Common myeloid progenitor, CD34-positive (primary cell): ENCODE data around the gene STAB2.

Experiments used
- CTCF ChIA-PET: fragments of 350-600 bp; sonication (Branson Sonifier 250); formaldehyde crosslinking; loops from one replicate; lab custom pipeline; 2021; ENCODE audit warnings: antibody characterized with exemption; lab: Charles Lee
- POLR2A ChIA-PET: fragments of 350-600 bp; sonication (Branson Sonifier 250); formaldehyde crosslinking; loops from one replicate; lab custom pipeline; 2021; ENCODE audit warnings: antibody characterized with exemption; lab: Charles Lee
- DNase-seq, 3 donors: peaks; one replicate each; pipeline versions ENCODE4 v3.0.0 to v3.0.0-alpha.2; 2013
- H3K27ac ChIP-seq, 2 experiments: 1 replicate in 1 of 2; 2 replicates in 1 of 2; pipeline ENCODE4 v1.7.0; 2013; ENCODE audit warnings: inconsistent platforms in 2 of 2, low read length in 2 of 2, mild to moderate bottlenecking in 2 of 2, low read depth in 1 of 2, moderate library complexity in 1 of 2; ENCODE audit not compliant: severe bottlenecking in 2 of 2, insufficient read depth in 1 of 2, poor library complexity in 1 of 2
- H3K27me3 ChIP-seq, 5 experiments: replicated peaks in 2 of 5; 1 replicate in 3 of 5; 2 replicates in 2 of 5; pipeline versions ENCODE4 v1.6.1 to v1.7.0; 2013; ENCODE audit warnings: low read length in 4 of 5, mild to moderate bottlenecking in 2 of 5, moderate library complexity in 2 of 5, inconsistent platforms in 1 of 5; ENCODE audit not compliant: insufficient read depth in 5 of 5, control insufficient read depth in 4 of 5
- H3K36me3 ChIP-seq, 4 experiments: 1 replicate in 2 of 4; 2 replicates in 2 of 4; pipeline versions ENCODE4 v1.6.1 to v1.7.0; 2013; ENCODE audit warnings: low read length in 3 of 4, control low read depth in 1 of 4, mild to moderate bottlenecking in 1 of 4; ENCODE audit not compliant: control insufficient read depth in 4 of 4, insufficient read depth in 4 of 4
- H3K4me1 ChIP-seq, 4 experiments: 1 replicate in 3 of 4; 2 replicates in 1 of 4; pipeline versions ENCODE4 v1.6.1 to v1.7.1; 2013; ENCODE audit warnings: low read length in 3 of 4, mild to moderate bottlenecking in 3 of 4, control low read depth in 1 of 4, inconsistent platforms in 1 of 4, moderate library complexity in 1 of 4; ENCODE audit not compliant: control insufficient read depth in 4 of 4, insufficient read depth in 4 of 4; ENCODE audit errors: control extremely low read depth in 1 of 4
- H3K4me3 ChIP-seq, 7 experiments: 1 replicate in 4 of 7; 2 replicates in 3 of 7; pipeline versions ENCODE4 v1.5.1 to v1.7.0; 2013; ENCODE audit warnings: mild to moderate bottlenecking in 7 of 7, low read length in 6 of 7, moderate library complexity in 6 of 7, inconsistent platforms in 2 of 7, low read depth in 2 of 7, control low read depth in 1 of 7; ENCODE audit not compliant: insufficient read depth in 4 of 7, control insufficient read depth in 1 of 7; ENCODE audit errors: extremely low read depth in 1 of 7
- H3K9me3 ChIP-seq, 5 experiments: 1 replicate in 4 of 5; 2 replicates in 1 of 5; pipeline versions ENCODE4 v1.6.1 to v1.7.1; 2013; ENCODE audit warnings: low read length in 4 of 5, mild to moderate bottlenecking in 2 of 5, inconsistent platforms in 1 of 5, low read depth in 1 of 5, moderate library complexity in 1 of 5; ENCODE audit not compliant: control insufficient read depth in 4 of 5, insufficient read depth in 2 of 5; ENCODE audit errors: control extremely low read depth in 1 of 5
- WGBS: methylation state at CpG from one replicate; pipeline ENCODE4 v1.1.5; 2013; ENCODE audit not compliant: insufficient coverage; 5-methylcytosine and 5-hydroxymethylcytosine counted together

Gene STAB2

DNA sequence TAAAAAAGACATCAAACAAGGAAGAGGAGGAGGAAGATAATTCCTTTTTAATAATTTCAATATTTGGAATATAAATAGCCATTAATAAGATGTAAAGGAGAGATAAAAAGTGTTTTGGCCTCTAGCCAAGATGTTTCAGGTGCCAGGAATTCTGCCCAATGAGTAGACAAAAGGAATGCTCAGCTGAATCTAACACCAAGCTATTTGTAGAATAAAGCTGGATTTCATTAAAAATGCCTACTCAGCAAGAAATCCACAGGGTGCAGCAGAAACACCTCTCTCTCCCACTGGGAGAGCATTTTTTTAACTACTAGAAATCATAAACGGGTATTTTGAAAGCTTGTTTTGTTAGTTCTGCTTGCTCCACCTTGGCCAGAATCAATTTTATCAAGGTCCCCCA is 4.1 kb upstream of the STAB2 start:
- Histone ChIP-seq H3K36me3 (no peaks in the 10 kb centered on the region), H3K4me1 (no peaks in the 10 kb centered on the region), H3K27ac (no peak overlapping the region), H3K4me3 (no peak overlapping the region), H3K27me3 (peaks cover 0 to 29% (median 9%) of the 10 kb centered on the region in 5 experiments), H3K9me3 (no peaks in the 10 kb centered on the region)
- POLR2A ChIA-PET = no interaction called here
- DNase-seq = no peak
- CTCF ChIA-PET = interaction anchor here (1.1 to 1.6 kb wide), 3 partner anchors 9 to 281 kb away, joined by 3 read pairs; no protein-coding TSS in a partner anchor
- 75% methylated on average over 1 of the region's 1 CpG for whole genome bisulfite sequencing

DNA sequence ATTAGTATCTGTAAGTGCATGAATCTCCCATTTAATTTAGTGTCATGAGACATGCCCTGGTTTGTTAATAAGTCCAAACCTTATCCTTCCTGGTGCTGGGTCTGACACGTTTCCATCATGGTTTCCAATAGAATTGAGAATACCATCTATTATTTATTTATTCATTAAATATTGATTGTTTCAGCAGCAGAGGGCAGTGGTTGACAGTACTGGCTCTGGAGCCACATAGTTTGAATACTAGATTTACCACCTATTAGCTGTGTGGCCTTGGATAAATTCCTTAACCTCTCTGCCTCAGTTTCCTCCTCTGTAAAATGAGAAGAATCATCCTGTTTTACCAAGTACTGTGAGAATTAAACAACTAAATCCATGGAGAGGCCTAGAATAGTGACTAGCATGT is 941 bp upstream of the STAB2 start:
- Histone ChIP-seq H3K4me3 (no peak overlapping the region), H3K36me3 (no peaks in the 10 kb centered on the region), H3K9me3 (no peaks in the 10 kb centered on the region), H3K27ac (no peak overlapping the region), H3K4me1 (no peaks in the 10 kb centered on the region), H3K27me3 (peaks cover 0 to 14% (median 4%) of the 10 kb centered on the region in 5 experiments)
- CTCF ChIA-PET = interaction anchor here (1.1 kb wide), 1 partner anchor 278 kb away, joined by 3 read pairs; no protein-coding TSS in a partner anchor
- DNase-seq = peak in 1 of 3 donors; percentile 6
- no CpG with 5 or more reads among the region's 1 CpG for WGBS
- POLR2A ChIA-PET = no interaction called here

DNA sequence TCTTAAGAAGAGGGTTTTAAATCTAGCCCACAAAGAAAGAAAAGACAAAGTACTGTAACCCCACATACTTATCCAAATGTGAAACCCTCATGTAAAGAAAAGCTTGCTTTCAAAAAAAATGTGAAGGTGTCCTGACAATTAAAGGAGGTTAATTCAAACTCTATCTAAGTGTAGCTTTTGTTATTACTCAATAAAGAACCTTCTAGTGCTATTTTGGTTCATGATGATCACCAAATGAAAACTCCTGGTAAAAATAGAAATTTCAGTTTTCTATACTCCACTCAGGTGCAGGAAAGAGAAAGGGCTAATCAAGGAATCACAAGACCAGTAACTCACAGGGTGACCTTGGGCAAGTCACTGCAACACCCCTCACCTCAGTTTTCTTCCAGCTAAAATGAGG is 1.6 kb downstream of the STAB2 start:
- Histone ChIP-seq H3K9me3 (no peaks in the 10 kb centered on the region), H3K36me3 (no peaks in the 10 kb centered on the region), H3K27me3 (peaks cover 0 to 5% (median 0%) of the 10 kb centered on the region in 5 experiments), H3K27ac (no peak overlapping the region), H3K4me1 (no peaks in the 10 kb centered on the region), H3K4me3 (no peak overlapping the region)
- POLR2A ChIA-PET = no interaction called here
- no peak for DNase-seq
- CTCF ChIA-PET = interaction anchor here (0.9 to 1.3 kb wide), 2 partner anchors 14 to 281 kb away, joined by 3 to 5 read pairs; no protein-coding TSS in a partner anchor

DNA sequence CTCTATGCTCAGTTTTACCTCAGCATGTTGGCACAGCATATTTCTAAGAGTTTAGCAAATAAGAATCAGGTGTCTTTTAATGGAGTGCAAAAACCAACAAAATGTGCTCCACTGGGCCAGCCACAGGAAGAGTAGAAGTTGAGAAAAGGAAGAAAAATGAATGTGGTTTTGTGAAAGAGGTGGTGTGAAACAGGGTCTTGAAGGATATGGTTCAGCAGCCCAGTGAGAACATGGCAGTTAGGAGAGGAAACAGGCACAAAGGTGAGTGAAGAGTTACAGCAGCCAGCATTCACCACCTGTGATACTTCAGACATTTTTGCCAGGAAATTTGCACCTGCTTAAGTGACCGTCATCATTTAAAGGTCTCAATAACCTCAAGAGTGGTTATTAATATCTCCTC is 2.4 kb downstream of the STAB2 start:
- Histone ChIP-seq H3K4me3 (no peak overlapping the region), H3K9me3 (no peaks in the 10 kb centered on the region), H3K27me3 (peaks cover 0 to 3% (median 0%) of the 10 kb centered on the region in 5 experiments), H3K4me1 (no peaks in the 10 kb centered on the region), H3K36me3 (no peaks in the 10 kb centered on the region), H3K27ac (no peak overlapping the region)
- WGBS = no CpG with 5 or more reads among the region's 1 CpG
- DNase-seq = no peak
- CTCF ChIA-PET = no interaction called here
- POLR2A ChIA-PET = no interaction called here

DNA sequence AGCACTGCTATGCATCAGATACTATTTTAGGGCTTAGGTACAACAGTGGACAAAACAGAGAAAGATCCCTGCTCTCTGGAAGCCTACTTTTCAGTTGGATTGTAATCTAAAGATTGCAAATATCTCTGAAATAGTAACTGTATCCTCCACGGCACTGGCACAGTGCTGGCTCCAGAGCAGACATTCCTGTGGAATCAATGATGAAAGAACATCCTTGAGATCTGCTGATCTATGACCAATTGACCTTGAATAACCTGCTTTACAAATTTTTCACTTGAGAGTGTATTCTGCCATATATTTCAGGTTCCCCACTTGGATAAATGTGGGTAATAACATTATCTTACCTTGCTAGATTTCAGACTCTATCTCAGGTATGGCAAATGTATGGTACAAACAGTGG is 3.2 kb downstream of the STAB2 start:
- POLR2A ChIA-PET = no interaction called here
- WGBS = no CpG with 5 or more reads among the region's 1 CpG
- CTCF ChIA-PET = interaction anchor here (0.6 kb wide), 1 partner anchor 47 kb away, joined by 3 read pairs; no protein-coding TSS in a partner anchor

DNA sequence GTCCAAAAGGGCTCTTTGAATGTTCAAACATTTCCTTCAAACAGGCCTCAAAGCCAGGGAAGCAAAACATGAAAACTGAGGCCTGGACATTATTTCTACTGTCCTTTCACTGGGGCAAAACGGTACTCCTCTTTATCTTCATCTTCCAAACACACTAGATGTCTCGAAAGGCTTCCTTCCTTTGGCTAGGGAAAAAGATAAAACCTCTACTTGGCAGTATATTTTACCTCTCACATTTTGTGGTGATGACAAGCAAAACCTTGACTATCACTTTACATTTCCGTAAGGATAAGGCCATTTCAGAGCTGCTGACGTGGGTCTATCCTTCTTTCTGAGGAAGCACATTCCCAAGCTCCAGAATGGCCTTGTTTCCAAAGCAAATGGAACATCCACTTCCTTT is 9.9 kb downstream of the STAB2 start:
- Histone ChIP-seq H3K27me3 (no peaks in the 10 kb centered on the region), H3K4me1 (peaks cover 0 to 3% (median 0%) of the 10 kb centered on the region in 4 experiments), H3K4me3 (no peak overlapping the region), H3K27ac (no peak overlapping the region), H3K9me3 (no peaks in the 10 kb centered on the region), H3K36me3 (no peaks in the 10 kb centered on the region)
- CTCF ChIA-PET = no interaction called here
- POLR2A ChIA-PET = no interaction called here
- DNase-seq = peak; percentile 1 to 27 (median 3)
- 8% methylated on average over 4 of the region's 4 CpGs for WGBS

More for the DNA sequence above, 3.2 kb downstream of the STAB2 start:
- DNase-seq = no peak
- H3K27me3 ChIP-seq = no peaks in the 10 kb centered on the region
- H3K36me3 ChIP-seq = no peaks in the 10 kb centered on the region
- no peaks in the 10 kb centered on the region for H3K9me3 ChIP-seq
- H3K27ac ChIP-seq = no peak overlapping the region
- H3K4me1 ChIP-seq = no peaks in the 10 kb centered on the region
- H3K4me3 ChIP-seq = no peak overlapping the region

DNA sequence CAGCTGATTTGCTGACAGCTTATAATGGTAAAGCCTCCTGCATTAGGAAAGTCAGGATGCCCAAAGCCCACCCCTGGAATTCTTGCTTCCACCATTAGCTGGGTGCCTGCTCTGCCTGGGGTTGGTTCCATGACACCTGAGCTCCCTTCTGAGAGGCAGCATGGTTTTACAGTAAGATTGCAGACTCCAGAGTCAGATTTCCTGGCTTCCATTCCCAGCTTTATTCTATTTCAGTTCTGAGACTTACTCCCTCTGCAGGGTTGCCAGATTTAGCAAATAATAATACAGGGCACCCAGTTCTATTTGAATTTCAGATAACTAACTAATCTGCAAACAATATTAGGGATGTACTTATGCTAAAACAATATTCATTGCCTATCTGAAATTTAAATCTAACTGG is 12.2 kb downstream of the STAB2 start:
- no peak overlapping the region for H3K27ac ChIP-seq
- POLR2A ChIA-PET = no interaction called here
- no peaks in the 10 kb centered on the region for H3K36me3 ChIP-seq
- no peak overlapping the region for H3K4me3 ChIP-seq
- no peak for DNase-seq
- CTCF ChIA-PET = interaction anchor here (1.1 kb wide), 1 partner anchor 24 kb away, joined by 3 read pairs; no protein-coding TSS in a partner anchor
- no peaks in the 10 kb centered on the region for H3K9me3 ChIP-seq
- no peaks in the 10 kb centered on the region for H3K27me3 ChIP-seq
- peaks cover 0 to 3% (median 0%) of the 10 kb centered on the region in 4 experiments for H3K4me1 ChIP-seq
